HG03095 (cell line): ENCODE results near the gene SPON2.
"Not testable (repeated sequence)": the region's sequence is repeated elsewhere in the genome, so short reads cannot be mapped to it uniquely, and the experiment has no call there.

Experiments used
- ATAC-seq: cut with Tn5 transposase; IDR thresholded peaks from one replicate; pipeline ENCODE4 v1.9.1; 2021; ENCODE audit warnings: moderate library complexity; ENCODE audit not compliant: unreplicated experiment

Gene SPON2

DNA sequence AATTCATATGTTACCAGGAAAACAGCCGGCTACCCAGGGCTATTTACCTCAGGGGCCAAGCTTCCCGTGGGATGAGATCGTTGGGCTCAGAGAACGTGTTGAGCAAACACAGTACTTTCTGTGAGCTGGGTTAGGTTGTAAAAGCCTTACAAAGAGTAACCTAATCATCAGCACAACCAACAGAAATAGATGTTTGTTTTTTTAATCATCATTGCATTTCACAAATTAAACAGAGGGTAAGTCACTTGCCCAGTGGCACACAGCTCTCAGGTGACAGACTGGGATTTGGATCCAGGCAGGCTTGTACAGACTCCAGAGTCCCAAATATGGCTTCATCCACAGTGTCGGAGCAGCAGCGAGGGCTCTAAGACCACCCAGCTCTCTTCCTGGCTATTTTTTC lies 20.1 kb downstream of the SPON2 start:
- ATAC-seq = no peak

DNA sequence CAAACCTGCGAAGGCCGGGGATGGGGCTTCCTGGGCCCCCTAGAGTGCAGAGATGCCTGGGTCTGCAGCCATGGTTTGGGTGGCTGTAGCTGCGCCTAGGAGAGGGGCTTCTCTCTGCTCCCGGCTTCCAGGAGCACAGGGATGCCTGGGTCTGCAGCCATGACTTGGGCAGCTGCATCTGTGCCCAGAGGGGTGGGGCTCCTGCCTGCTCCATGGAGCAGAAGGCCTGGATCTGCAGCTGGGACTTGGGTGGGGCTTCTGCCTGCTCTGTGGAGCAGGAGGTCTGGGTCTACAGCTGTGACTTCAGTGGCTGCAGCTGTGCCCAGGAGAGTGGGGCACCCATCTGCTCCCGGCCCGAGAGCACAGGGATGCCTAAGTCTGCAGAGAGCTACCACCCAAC lies 20.8 kb downstream of the SPON2 start:
- ATAC-seq = no peak

DNA sequence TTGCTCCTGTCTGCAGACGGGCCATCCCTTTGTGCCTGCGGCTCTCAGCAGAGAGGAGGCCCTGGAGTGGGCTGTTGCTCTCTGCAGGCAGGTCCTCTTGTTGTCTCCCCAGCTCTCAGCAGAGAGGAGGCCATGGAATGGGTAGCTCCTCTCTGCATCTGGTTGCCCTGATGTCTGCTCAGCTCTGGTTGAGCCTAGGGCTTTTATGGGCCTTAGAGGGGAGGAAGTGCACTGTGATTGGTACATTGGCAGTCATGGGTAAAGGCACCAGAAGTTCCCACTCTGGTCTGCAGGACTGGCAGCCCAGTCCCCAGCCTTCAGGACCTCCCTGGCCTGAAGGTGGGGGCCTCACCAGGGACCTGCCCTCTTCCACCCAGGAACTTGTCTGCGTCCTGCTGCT lies 21.5 kb downstream of the SPON2 start:
- no peak for ATAC-seq

DNA sequence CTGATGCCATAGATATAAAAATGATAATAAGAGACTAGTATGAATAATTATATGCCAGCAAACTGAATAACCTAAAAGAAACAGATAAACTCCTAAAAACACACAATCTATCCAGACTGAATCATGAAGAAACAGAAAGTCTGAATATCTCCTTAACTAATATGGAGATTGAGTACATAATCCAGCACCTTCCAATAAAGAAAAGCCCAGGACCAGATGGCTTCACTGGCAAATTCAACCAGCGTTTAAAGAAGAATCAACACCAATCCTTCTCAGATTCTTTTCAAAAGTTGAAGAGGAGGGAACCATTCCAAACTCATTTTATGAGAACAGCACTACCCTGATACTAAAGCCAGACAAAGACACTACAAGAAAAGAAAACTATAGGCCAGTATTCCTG lies 32.5 kb downstream of the SPON2 start:
- no peak for ATAC-seq

DNA sequence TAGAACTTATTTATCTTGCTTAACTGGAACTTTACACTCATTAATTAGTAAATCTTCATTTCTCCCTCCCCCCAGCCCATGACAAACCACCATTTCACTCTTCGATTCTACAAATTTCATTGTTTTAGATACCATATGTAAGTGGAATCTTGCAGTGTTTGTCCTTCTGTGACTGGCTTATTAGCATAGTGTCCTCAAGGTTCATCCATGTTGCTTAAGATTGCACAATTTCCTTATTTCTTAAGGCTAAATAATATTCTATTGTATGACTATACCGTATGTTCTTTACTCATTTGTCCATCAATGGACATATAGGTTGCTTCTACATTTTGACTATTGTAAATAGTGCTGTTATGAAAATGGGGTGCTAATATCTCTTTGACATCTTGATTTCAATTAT lies 34.5 kb downstream of the SPON2 start:
- ATAC-seq = no peak

DNA sequence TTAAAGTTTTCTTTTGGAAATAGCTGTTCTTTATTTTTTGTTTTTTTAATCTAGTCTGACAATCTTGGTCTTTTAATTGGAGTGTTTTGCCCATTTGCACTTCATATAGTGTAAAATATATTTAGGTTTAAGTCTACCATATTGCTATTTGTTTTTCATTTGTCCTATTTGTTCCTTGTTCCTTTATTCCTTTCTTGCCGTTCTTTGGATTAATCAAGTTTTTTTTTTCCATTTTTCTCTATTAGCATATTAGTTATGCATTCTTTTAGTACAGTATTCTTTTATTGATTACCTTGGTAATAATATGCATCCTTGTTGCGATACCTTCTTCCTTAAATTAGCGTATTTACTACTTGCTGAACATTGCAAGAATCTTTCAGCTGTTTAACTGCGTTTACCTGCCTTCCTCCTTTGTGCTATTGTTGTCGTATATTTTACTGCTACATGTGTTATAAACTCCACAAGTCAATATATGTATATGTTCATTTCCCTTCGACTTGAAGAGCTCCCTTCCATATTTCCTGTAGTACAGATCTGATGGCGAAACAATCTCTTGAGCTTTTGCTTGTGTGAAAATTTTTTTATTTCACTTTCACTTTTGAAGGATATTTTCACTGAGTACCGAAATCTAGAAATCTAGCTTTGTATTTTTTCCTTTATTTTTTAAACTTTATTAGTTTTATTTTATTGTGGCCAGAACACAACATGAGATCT lies 35.2 kb downstream of the SPON2 start:
- no peak for ATAC-seq

DNA sequence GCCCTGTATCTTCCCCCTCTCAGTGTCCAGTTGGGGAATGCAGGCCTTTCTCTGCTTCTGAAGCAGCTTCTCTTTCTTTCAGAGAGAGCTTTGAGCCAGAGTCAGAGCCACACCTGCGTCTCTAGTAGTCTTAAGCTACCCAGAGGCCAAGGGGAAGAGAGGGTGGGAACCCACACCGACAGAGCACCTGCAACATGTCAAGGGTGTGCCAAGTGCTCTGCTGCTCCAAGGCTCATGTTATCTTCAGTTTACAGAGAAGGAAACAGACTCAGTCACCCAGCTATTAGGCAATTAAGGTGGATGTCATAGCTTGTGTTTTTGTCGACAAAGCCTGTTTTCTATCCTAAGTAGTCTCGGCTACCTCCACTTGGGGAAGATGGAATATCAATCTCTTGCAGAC lies 36.3 kb downstream of the SPON2 start:
- ATAC-seq = no peak

DNA sequence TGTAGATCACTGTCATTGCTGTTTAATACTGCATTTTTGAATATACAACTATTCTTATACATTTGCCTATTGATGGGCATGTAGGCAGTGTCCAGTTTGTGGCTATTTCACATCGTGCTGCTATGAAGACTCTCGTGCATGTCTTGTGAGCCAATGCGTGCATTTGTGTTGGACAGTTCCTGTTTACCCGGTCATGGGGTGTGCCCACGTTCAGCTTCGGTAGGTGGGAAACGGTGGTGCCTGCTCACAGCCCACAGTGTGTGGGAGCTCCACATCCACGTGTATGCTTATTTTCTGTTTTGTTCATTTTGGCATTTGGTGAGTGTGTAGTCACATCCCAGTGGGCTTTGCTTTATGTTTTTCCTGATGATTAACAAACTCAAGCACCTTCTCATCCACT lies 39.4 kb downstream of the SPON2 start:
- ATAC-seq = no peak

DNA sequence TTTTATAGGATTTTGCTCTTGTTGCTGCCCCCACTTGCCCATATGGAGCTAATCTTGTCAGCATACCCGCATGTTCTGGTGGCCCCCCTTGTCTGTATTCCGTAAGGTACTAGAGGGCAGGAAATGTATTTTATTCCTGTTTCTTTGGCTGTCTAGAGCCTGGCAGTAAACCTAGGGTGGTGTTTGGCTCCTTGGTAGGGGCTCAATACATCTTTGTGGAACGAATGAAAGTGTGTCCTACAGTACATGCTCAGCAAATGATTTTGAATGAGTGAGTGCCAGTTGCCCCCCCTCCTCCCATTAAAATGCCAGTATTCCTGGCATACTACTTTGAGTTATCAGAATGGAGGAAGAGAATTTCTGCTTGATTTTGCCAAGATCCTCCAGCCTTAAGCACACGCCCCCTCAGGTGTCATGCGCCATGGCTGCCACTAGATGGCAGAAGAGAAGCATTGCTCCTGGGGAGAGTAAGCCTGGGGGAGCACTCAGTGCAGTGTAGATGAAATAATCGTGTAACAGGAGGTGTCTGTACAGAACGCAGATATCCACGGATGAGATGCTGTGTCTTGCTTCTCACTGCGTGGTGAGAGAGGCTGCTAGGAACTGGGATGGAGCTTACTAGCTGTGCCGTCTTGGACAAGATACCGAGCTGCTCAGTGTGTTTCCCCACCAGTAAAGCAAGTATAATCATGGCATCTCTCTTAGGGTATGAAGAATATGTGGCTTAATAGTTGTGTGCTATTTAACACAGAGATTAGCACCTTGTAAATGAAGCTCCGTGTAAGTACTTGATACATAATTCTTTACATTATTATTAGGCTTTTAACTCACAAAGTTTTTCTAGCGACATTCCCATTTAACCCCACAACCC lies 41.8 kb downstream of the SPON2 start:
- peak; percentile 74 for ATAC-seq

DNA sequence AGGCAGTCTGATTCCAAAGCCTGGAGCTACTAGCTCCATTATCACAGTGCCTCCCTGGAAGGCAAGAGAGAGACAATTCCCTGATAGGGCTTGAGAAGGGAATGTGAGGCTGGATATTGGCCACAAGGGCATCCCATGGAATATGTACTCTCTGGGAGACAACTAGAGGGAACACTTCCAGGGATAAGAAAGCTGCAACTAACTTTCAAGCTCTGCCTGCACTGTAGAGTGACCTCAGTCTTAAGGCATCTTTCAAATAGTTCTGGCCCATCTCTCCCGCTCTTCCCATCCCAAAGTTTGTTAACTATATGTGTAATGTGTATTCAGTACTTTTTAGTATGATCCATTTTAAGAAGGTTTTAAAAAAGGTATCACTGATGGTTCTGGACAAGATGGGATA lies 45.9 kb downstream of the SPON2 start:
- ATAC-seq = no peak

DNA sequence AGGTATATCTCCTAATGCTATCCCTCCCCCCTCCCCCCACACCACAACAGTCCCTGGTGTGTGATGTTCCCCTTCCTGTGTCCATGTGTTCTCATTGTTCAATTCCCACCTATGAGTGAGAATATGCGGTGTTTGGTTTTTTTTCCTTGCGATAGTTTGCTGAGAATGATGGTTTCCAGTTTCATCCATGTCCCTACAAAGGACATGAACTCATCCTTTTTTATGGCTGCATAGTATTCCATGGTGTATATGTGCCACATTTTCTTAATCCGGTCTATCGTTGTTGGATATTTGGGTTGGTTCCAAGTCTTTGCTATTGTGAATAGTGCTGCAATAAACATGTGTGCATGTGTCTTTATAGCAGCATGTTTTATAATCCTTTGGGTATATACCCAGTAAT lies 46.9 kb downstream of the SPON2 start:
- ATAC-seq = not testable (repeated sequence)

DNA sequence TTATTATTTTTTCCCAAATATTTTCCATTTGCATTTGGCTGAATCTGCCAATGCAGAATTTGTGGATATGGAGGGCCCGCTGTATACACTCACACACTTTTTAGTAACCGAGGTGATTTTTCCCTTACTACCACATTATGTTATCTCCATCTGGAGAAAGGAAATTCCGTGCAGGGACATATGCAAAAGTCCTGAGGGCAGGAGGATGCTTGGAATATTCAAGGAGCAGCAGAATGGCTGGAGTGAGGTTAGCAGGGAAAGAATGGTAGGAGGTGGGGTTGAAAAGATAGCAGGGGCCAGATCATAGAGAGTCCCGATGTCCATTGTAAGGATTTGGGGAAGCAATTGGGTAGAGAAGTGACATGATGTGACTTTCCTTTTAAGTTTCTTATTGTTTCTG lies 47.6 kb downstream of the SPON2 start:
- no peak for ATAC-seq

DNA sequence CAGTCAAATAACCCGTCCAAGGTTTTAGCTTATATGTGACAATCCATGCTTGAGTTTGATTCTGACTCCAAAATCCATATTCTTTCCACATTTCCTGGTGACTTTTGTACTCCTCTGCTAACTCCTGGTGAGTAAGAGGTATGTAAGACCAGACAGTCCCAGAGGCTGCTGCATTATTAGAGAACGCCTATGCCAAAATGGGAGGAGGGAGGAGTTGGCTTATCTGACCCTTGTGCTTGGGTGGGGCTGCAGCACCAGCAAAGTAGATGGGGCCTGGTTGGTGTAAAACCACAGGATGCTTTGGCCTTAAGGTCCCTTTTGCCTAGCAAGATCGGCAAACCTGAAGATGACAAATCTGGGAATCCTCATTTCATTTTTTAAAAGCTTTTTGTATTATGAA lies 49.9 kb downstream of the SPON2 start:
- ATAC-seq = no peak
